ENCODE measurements around the gene GPR137B. TPM values are rescaled to one million over a fixed set of nuclear protein-coding genes. Genes with fewer than 3 reads are reported as not detected.

The GPR137B gene
- total RNA-seq, 2 experiments from 2014 or later = 7.2 to 8.1 TPM

DNA sequence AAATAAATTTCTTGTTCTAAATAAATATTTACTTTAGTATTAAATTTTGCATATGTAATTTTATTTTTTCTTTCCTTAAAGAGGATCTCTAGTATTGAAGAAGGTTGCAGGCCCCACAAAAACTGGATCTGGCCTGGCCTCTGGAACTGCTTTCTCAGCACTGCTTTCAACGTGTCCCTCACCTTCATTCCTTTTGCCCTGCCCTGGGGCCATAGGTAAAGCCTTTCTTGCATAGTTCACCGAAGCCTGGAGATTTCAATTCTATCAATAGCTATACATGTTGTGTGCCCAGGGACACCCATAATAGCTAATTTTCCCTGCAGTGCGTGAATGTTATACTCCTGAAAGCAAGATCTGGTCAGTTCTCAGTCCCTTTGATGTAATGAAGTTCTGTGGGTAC, 12.0 kb upstream of the GPR137B start:
- Mint-ChIP-seq H3K27me3 (peaks cover 25% of the 10 kb centered on the region), H3K9me3 (no peaks in the 10 kb centered on the region), H3K4me3 (no peak overlapping the region), H3K4me1 (ENCODE audit: low read depth) (no peaks in the 10 kb centered on the region), H3K36me3 (ENCODE audit: low read depth) (no peaks in the 10 kb centered on the region), H3K27ac (no peak overlapping the region)
- ChIA-PET CTCF (no interaction called here), POLR2A (no interaction called here)
- no peak for DNase-seq
- no peak for ATAC-seq
- intact Hi-C loops (cut with micrococcal nuclease) = no loop called here
- TF ChIP-seq, protein P1, sequence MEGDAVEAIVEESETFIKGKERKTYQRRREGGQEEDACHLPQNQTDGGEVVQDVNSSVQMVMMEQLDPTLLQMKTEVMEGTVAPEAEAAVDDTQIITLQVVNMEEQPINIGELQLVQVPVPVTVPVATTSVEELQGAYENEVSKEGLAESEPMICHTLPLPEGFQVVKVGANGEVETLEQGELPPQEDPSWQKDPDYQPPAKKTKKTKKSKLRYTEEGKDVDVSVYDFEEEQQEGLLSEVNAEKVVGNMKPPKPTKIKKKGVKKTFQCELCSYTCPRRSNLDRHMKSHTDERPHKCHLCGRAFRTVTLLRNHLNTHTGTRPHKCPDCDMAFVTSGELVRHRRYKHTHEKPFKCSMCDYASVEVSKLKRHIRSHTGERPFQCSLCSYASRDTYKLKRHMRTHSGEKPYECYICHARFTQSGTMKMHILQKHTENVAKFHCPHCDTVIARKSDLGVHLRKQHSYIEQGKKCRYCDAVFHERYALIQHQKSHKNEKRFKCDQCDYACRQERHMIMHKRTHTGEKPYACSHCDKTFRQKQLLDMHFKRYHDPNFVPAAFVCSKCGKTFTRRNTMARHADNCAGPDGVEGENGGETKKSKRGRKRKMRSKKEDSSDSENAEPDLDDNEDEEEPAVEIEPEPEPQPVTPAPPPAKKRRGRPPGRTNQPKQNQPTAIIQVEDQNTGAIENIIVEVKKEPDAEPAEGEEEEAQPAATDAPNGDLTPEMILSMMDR (IDR thresholded peaks at IDR 0.05) = no peak

DNA sequence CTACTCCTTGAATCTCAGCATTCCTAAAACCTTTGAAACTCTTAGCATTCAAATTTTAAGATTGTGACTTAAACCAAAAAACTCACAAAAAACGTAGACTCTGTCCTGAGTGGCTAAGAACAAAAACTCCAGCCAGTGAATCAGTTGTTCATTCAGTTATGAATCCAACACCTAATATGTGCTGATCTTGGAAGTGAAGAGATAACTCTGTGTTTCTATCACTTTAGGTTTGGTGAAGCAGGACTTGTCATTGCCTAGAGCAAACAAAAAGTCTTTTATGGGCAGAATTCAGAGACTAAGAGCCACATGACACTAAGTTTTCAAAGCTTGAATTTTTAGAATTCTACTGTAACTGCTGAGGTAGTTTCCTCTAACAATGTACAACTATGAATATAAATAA, 10.4 kb upstream of the GPR137B start:
- ChIA-PET POLR2A (no interaction called here), CTCF (no interaction called here)
- no peak overlapping the region for H3K27ac Mint-ChIP-seq
- intact Hi-C loops (cut with micrococcal nuclease) = no loop called here
- TF ChIP-seq, protein P1 (IDR thresholded peaks at IDR 0.05) = no peak
- H3K36me3 Mint-ChIP-seq (ENCODE audit: low read depth) = no peaks in the 10 kb centered on the region
- no peaks in the 10 kb centered on the region for H3K4me1 Mint-ChIP-seq (ENCODE audit: low read depth)
- no peaks in the 10 kb centered on the region for H3K9me3 Mint-ChIP-seq
- H3K27me3 Mint-ChIP-seq = peaks cover 27% of the 10 kb centered on the region
- H3K4me3 Mint-ChIP-seq = no peak overlapping the region
- DNase-seq = no peak
- no peak for ATAC-seq

DNA sequence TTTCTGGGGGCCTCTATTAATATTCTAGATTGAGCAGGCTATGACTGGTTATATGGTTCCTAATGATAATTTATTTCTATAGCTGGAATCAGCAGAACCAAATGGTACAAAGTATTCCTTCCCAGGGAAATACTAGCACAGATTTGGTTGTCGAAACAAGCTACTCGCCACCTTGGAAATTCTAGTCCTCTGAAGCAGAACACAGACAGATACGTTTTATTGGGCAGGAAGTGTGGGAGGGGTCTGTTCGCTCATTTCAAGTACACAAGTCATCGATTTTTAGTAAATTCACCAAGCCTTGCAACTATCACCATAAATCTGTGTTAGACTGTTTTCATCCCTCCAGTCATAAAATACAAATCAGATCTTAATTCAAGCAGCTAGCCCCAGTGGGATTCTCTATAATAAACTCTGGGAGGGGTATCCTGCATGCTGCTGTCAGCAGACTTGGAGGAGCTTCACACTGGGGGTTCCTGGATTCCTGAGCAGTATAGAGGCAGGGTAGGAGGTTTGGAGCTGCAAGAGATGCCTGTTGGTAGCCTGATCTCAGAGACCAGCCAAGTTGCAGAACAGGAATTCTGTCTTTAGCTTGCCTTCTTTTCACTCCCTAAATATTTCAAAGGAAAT, 9.8 kb upstream of the GPR137B start:
- H3K27me3 Mint-ChIP-seq = peaks cover 28% of the 10 kb centered on the region
- TF ChIP-seq, protein P1 (IDR thresholded peaks at IDR 0.05) = no peak
- no peaks in the 10 kb centered on the region for H3K9me3 Mint-ChIP-seq
- H3K27ac Mint-ChIP-seq = no peak overlapping the region
- H3K4me1 Mint-ChIP-seq (ENCODE audit: low read depth) = no peaks in the 10 kb centered on the region
- H3K36me3 Mint-ChIP-seq (ENCODE audit: low read depth) = no peaks in the 10 kb centered on the region
- POLR2A ChIA-PET = interaction anchor here (0.6 kb wide), 1 partner anchor 208 kb away, joined by 3 read pairs; no protein-coding TSS in a partner anchor
- CTCF ChIA-PET = no interaction called here
- ATAC-seq (no peak), DNase-seq (no peak)
- H3K4me3 Mint-ChIP-seq = no peak overlapping the region
- intact Hi-C loops (cut with micrococcal nuclease) = no loop called here

DNA sequence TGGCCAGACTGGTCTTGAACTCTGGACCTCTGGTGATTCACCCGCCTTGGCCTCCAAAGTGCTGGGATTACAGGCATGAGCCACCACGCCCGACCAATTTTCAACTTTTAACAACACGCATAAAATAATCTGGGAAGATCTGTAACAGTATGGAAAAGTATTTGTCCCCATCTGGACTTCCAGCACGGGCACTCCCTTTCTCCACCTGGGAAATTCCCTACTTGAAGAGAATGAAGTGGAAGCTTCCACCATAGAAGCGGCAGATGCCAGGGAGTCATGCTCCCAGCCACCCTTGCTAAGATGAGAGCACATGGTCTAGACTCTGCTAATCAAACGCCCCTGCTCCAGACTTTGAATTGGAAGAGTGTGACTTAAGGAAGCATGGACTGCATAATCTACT, 9.0 kb upstream of the GPR137B start:
- intact Hi-C loops (cut with micrococcal nuclease) = no loop called here
- ATAC-seq (no peak), DNase-seq (no peak)
- Mint-ChIP-seq H3K27me3 (peaks cover 30% of the 10 kb centered on the region), H3K4me1 (ENCODE audit: low read depth) (no peaks in the 10 kb centered on the region), H3K9me3 (no peaks in the 10 kb centered on the region), H3K36me3 (ENCODE audit: low read depth) (no peaks in the 10 kb centered on the region), H3K4me3 (no peak overlapping the region), H3K27ac (no peak overlapping the region)
- POLR2A ChIA-PET = interaction anchor here (0.6 kb wide), 1 partner anchor 122 kb away, joined by 3 read pairs; no protein-coding TSS in a partner anchor
- TF ChIP-seq, protein P1 (IDR thresholded peaks at IDR 0.05) = no peak
- CTCF ChIA-PET = interaction anchor here (2.4 kb wide), 1 partner anchor 10 kb away, joined by 6 read pairs; no protein-coding TSS in a partner anchor

DNA sequence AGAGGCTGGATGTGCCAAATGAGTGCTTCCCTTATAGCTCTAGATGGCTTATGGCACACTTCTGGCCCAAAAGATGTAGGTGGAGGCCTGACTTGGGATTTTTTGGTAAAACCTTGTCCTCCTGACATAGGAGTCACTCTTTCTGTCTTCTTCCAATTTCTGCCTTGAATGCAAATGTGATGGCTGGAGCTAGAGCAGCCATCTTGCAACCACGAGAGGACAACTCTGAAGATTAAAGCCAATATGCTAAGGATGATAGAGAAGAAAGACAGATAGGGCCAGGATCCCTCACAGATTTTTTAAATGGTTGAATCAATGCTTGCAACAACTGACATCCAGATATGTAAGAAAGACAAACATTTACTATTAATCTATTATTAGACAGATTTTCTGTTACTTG, 8.5 kb upstream of the GPR137B start:
- H3K4me1 Mint-ChIP-seq (ENCODE audit: low read depth) = no peaks in the 10 kb centered on the region
- H3K27ac Mint-ChIP-seq = no peak overlapping the region
- intact Hi-C loops (cut with micrococcal nuclease) = no loop called here
- ChIA-PET CTCF (interaction anchor here (2.4 kb wide), 1 partner anchor 10 kb away, joined by 6 read pairs; no protein-coding TSS in a partner anchor), POLR2A (interaction anchor here (0.6 to 1.1 kb wide), 2 partner anchors 34 to 122 kb away, joined by 3 read pairs; no protein-coding TSS in a partner anchor)
- DNase-seq (no peak), ATAC-seq (no peak)
- peaks cover 33% of the 10 kb centered on the region for H3K27me3 Mint-ChIP-seq
- no peaks in the 10 kb centered on the region for H3K9me3 Mint-ChIP-seq
- TF ChIP-seq, protein P1 (IDR thresholded peaks at IDR 0.05) = no peak
- no peaks in the 10 kb centered on the region for H3K36me3 Mint-ChIP-seq (ENCODE audit: low read depth)
- H3K4me3 Mint-ChIP-seq = no peak overlapping the region

All from activated CD8-positive, alpha-beta T cell treated with anti-CD3 and anti-CD28 coated beads for 36 hours (primary cell).